Raji (cell line): ENCODE measurements around the gene PTGER4.

Experiments used
- POLR2A ChIP-seq: IDR thresholded peaks from 2 replicates; pipeline ENCODE4 v1.6.1; 2011; ENCODE audit warnings: low read depth, low read length, control low read depth; ENCODE audit not compliant: insufficient read depth

The PTGER4 gene

GRCh38 chr5:40679913-40680681 is at the start of gene PTGER4:
TSS of gene PTGER4 (plus strand) at chr5:40679915. CDS start at chr5:40680994, 1,079 bp downstream.
- peak; percentile 69 for TF ChIP-seq POLR2A

- TF ChIP-seq POLR2A, result no peak
Observed at GRCh38 chr5:40630126-40630525, 49.6 kb upstream of the PTGER4 start.

GRCh38 chr5:40631236-40631635 is 48.5 kb upstream of the PTGER4 start:
- no peak for TF ChIP-seq POLR2A

GRCh38 chr5:40634154-40634553 is 45.6 kb upstream of the PTGER4 start:
- TF ChIP-seq POLR2A, result no peak

GRCh38 chr5:40634593-40634992 is 45.1 kb upstream of the PTGER4 start:
- TF ChIP-seq POLR2A, result no peak

GRCh38 chr5:40646266-40646665 is 33.4 kb upstream of the PTGER4 start:
- no peak for TF ChIP-seq POLR2A

GRCh38 chr5:40648150-40648549 is 31.6 kb upstream of the PTGER4 start:
- TF ChIP-seq POLR2A, result no peak

- TF ChIP-seq POLR2A, result no peak
Observed at GRCh38 chr5:40649463-40650030, 30.2 kb upstream of the PTGER4 start.

- TF ChIP-seq POLR2A, result no peak
Observed at GRCh38 chr5:40651201-40651600, 28.5 kb upstream of the PTGER4 start.

- TF ChIP-seq POLR2A, result no peak
Observed at GRCh38 chr5:40652441-40653220, 27.1 kb upstream of the PTGER4 start.

GRCh38 chr5:40653221-40654022 is 26.3 kb upstream of the PTGER4 start:
- TF ChIP-seq POLR2A, result no peak

- no peak for TF ChIP-seq POLR2A
Observed at GRCh38 chr5:40654377-40654991, 25.2 kb upstream of the PTGER4 start.

GRCh38 chr5:40655138-40655537 is 24.6 kb upstream of the PTGER4 start:
- TF ChIP-seq POLR2A, result no peak

GRCh38 chr5:40656766-40657165 is 22.9 kb upstream of the PTGER4 start:
- no peak for TF ChIP-seq POLR2A

- no peak for TF ChIP-seq POLR2A
Observed at GRCh38 chr5:40660751-40661150, 19.0 kb upstream of the PTGER4 start.

GRCh38 chr5:40665635-40666298 is 13.9 kb upstream of the PTGER4 start:
- TF ChIP-seq POLR2A, result no peak
